GM18498 (cell line): ENCODE data around the gene FGF14.

Experiments used
- ATAC-seq: cut with Tn5 transposase; IDR thresholded peaks from one replicate; pipeline ENCODE4 v1.9.1; 2021; ENCODE audit warnings: mild to moderate bottlenecking, moderate library complexity; ENCODE audit not compliant: unreplicated experiment

Gene FGF14

DNA sequence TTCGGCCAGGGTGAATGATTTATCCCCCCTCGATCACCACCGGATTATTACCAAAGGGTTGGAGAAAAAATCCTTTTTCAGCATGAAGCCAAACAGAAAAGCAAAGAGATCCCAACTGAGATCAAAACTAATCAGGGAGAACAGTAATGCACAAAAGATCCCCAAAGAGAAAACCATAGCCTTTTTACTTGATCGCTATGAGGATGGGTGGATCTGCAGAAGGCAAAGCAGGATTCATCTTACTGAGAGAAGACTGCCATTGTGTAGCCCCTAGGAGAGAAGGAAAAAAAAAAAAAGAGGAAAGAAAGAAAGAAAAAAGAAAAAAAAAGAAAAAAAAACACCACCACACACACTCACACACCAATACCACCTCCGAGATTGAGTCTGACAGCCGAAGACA, at the start of gene FGF14:
Gene FGF14 (minus strand): TSS at position 283 of the 400 bp plus-strand sequence.
- no peak for ATAC-seq

DNA sequence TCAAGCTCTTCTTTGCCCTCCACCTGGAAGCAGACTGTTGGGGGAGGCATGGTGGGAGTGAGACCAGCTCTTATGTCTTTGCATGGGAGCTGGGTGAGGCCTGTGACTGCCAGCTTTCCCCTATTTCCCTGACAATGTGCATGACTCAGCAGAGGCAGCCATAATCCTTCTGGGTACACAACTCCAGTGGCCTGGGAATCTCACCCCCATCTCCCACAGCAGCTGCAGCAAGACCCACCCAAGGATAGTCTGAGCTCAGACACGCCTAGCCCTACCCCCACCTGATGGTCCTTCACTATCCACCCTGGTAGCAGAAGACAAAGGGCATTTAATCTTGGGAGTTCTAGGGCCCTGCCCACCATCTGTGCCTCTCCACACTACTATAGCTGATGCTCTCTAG, 41.4 kb upstream of the FGF14 start:
- no peak for ATAC-seq

DNA sequence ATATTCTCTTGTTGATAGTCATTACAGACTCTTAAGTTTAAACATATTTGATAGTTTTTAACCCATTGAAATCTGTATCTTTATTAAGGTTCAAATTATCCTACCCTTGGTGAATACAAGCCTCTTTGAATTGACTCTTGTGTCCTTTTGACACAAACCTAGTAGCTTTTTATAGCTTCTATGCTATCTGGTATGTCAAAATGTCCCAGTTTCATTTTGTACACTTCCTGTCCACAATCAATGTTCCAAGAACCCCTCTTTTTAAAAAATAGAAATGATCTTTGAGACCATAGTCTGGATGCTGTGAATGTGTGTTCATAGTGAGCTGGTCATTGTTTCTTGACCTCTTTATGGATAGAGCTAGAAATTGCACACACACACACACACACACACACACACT, 39.2 kb upstream of the FGF14 start:
- peak; percentile 44 for ATAC-seq

DNA sequence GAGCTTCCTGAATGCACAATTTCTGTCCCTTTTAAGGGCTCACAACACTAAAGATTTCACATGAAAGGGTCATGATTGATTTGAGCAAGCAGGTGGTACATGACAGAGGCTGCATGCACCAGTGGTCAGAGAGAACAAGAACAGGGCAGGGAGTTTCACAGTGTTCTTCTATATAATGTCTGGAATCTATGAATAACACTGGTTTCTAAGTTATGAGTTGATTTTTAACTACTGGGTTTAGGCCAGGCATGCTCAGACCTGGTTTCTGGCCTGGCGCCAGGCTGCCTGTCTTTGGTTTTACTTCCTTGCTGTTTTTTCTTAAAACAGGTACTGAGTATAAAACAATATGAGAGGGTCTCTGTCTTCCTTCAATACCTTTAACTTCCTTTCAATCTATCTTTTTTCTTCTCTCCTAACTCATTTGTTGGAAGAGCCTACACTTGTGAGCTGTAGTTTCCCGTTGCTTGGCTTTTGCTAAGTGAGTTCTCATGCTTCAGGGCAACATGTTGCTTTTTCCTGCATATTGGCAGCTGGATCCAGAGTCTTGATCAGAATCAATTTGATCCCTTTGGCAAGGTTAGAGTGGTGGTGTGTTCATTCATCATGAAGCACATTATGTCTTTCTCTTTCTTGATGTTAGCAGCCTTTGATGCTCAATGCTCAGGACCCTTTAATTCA, 38.5 kb upstream of the FGF14 start:
- ATAC-seq = peak; percentile 63

DNA sequence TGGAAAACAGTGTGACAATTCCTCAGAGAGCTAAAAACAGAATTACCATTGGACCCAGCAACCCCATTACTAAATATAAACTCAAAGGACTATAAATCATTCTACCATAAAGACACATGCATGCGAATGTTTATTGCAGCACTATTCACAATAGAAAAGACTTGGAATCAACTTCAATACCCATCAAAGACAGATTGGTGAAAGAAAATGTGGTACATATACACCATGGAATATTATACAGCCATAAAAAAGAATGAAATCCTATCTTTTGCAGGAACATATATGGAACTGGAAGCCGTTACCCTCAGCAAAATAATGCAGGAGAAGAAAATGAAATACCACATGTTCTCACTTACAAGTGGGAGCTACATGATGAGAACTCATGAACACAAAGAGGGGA, 20.8 kb upstream of the FGF14 start:
- ATAC-seq = no peak

DNA sequence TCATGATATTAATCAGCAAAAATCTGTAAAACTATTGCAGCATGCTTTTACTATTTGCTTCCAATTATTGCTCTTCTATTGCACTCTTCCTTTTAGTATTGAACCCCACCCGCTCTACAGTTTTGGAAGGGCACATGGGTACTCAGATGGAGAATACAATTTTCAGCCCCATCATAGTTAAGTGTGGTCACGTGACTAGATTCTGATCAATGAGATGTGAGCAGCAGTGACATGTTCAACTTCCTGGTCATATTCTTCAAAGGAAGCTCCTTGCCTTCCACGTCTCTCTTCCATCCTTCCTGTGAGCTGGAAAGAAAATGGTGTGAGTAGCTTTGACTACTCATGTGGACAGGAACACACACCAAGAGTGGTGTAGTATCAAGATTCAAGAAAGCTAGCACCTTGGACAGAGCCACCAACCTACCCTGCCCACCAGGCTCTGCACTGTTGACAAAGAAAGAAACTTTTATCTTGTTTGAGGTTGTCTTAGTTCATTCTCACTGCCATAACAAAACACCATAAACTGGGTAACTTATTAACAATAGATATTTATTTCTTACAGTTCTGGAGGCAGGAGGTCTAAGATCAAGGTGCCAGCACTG, 3.8 kb upstream of the FGF14 start:
- no peak for ATAC-seq

DNA sequence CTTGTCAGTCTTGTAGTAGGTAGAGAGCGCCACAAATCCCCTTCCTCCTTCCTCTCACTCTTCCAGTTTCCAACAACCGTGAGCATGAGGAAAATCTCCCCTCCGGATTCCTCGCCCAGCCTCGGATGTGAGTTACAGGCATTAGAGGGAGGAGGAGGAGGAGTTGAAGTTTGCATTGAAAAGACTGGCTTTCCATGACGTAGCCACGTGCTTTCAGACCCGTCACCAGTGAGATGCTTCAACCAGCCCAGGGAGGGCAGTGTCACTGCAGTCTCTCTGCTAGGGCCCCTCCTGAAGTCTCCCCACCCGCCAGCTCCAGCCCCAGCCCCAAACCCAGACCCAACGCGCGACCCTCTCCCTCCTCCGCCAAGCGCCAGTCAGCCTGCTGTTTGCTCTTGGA, 442 bp upstream of the FGF14 start:
- peak; percentile 59 for ATAC-seq

DNA sequence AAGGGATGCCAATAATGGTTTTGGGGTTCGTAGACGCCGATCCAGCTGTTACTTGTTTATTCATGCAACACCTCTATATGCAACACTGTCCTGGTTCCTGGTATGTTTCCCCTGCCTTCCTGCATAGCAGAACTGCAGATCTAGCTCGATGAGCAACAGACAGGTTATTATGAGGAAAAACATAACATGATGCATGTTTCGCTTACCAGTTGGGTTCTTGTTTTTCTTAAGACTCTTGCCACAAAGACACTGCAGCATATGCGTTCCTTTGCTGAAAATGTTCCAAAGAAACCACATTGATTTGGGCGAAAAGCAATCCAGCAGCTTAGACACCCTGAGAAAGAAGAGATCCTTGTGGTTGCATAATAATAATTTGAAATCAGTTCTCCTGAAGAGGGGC, 583 bp downstream of the FGF14 start:
- ATAC-seq = no peak

DNA sequence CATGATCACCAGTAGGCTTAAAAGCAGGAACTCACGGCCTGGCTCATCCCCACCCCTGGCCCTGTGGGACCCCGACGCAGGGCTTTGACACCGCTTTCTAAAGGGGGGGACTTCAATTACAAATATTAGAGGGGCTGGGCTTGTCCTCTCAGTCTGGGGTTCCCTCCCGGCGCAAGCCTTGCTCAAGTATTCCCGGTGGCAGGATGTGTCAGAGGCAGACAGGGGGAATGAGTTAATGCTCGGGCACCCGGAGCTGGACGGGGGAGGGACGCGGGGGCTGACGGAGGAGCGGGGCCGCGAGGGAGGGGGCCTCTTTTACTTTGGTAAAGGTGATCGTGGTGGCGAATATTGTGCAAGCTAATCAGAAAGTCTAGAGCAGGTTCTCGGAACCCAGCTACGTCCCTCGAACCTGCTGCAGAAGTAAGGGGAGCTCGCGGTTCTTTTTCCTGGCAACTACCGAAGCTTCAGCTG, 1.1 kb downstream of the FGF14 start:
- peak; percentile 6 for ATAC-seq

DNA sequence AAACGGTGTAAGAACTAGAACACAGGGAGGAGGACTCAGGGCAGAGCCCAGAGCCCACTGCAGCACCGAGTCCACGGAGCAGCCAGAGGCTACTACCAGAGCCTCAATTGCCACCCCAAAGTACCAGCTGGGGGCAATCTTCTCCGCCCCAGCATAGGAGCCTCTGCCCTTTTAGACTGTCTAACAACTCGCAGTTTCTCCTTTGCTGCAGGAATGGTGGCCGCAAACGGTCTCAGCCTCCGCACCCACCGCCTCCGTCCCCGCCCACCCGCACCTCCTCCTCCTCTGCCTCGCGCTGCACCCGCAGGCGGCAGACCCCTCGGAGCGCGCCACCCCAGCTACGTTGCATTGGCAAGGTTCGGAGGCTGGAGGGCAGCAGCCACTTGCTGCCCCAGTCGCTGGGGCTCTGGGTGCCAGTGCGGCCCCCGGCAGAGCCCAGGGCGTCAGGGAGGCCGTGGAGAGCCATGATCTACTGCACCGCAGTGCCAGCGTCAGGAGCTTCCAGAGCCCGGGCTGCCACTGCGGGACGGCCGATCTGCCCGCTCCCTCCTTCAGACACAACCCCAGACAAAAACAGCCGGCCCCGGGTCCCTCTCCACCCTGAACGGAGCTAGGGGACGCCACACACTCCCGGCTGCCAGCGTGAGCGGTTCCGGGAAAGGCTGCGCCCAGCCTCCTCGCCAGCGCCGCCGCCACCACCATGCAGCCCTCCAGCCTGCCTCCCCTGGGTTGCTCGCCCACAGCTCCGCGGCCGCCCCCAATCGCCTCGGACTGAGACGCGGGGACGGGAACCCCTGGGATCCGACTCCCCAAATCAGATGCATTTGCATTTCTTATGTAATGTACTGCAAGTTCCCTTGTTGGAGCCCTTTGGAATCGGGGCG, 1.8 kb downstream of the FGF14 start:
- ATAC-seq = peak; percentile 58

DNA sequence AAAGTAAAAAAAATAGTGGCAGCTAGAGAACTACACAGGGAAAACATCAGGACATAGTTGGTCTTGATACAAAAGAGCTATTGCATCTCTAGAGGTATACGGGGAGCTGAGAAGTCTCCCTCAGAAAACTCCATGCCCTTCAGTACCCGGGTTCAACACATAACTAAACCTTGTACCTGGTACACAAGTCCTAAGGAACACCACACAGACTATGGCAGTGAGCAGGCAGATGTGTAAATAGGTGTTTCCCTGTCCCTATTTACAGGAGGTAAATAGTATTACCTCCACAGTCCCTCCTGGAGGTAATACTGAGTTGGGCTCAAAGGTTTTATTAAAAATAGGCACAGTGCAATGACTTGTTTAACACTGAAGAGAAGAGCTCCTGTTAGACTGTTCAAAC, 5.9 kb downstream of the FGF14 start:
- ATAC-seq = no peak

DNA sequence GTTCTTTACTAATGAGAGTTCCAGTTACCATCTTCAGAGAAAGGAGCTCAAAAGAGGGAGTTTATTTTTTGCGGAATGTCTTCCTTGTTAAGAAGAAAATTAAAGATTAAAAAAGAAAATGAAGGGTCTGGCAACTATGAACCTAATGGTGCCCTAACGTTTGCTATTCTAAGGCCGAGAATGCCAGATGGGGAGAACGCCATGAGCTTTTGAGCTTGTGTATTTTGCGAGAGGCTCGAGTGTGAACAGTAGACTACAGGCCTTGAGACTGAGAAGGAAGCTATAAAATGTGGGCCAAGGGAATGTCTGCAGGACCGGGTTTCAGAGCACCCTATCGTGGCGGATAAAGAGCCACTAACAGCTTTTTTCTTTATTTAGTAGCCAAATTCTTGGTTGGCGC, 6.7 kb downstream of the FGF14 start:
- no peak for ATAC-seq

DNA sequence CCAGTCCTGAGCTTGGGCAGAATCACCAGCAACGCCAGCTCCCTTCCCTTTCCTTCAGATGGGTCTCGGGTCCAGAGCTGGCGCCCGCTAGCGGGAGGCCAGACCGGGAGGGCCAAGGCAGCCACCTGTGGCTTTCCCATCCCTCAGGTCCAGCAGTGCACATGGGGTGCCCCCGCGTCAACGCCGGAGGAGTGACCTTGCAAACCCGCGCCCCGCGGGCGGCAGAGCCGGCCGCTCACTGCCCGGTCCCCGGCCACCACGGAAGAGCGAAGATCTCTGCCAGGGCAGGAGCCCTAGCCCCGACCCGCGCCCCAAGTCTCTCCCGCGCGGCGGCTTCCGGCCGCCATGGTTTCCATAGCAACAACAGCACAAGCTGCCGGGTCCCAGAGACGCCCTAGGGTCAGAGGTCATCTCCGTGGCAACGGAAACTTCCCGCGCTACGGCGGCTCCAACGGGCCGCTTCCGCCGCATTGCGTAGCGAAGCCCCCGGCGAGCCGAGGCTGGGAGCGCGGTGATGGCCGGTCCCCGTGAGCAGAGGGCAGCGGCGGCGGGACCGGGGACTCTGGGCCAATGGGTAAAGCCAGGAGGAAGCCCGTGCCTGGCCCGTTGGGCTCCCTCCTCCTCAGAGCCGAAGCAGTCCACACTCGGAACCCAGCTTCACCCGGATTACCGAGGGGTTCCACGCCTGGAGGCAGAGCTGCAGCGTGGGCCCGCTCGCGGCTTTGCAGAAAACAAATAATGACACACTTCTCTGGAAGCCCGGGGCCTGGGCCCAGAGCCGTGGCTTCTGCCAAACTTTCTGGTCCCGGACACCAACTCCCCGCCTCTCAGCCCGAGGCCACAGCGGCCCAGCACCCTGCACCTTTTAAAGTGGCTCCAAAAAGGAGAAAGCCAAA, 7.4 kb downstream of the FGF14 start:
- peak; percentile 97 for ATAC-seq

DNA sequence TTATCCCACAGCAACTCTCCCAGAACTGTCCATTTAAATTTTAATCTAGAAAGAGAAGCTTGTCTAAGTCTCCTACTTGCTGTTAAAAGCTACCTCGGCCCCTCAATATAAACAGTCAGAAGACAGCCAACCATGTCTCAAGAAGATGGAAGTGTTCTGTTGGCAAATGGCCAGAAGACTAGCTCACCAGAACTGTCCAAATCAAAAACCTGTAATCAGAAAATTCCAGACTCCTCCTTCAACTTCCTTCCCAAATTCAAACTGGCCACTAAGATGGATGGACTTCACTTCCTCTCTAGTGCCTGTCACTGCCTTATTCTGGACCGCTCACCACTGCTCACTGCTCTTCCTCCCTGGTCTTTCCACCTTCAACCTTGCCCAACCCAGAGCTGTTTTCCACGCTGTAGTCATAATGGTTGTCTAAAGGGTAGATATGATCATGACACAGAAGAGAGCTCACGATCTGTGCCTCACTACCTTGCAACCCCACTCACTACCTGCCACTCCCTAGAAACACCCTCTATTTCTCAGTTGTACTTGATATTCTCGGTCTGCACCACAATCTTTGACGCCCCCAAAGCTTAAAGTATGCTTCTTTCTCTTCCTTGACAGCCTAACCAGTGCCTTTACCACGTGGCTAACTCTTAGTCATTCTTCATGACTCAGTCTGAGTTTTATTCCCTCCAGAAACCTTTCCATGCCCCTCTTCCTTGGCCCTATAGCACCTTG, 9.2 kb downstream of the FGF14 start:
- no peak for ATAC-seq

DNA sequence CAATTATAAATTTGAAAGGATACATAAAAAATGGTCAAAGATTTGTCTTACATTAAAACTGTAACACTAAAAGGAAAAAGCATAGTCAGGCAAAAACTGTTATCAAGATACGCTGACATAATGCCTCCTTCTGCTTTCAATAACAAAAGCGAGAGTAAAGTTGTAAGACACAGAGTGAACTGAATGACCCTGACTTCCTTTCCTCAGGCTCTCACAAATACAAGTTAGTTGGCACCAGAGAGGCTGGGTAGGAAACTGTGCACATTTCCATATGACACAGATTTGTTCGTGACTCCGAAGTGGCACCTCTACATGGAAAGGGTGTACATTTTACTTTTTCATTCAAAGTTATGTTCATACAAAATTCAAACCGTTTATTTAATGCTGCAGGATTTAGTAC, 15.4 kb downstream of the FGF14 start:
- no peak for ATAC-seq

DNA sequence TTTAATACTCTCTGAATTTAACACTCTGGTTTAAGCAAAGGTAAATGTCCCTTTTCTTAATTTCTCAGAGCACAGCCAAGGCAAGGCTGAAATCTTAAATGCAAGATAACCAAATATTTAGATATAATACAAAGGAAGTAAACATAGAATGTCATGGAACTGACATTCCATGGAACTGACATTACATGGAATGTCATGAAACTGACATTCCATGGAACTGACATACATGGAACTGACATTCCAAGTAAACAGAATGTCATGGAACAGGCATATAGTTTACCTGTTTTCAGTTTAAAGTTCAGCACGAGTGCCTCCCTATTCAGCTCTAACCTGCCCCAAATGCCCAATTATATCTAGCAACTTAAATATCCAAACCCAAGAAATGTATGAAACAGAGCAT, 21.8 kb downstream of the FGF14 start:
- no peak for ATAC-seq

DNA sequence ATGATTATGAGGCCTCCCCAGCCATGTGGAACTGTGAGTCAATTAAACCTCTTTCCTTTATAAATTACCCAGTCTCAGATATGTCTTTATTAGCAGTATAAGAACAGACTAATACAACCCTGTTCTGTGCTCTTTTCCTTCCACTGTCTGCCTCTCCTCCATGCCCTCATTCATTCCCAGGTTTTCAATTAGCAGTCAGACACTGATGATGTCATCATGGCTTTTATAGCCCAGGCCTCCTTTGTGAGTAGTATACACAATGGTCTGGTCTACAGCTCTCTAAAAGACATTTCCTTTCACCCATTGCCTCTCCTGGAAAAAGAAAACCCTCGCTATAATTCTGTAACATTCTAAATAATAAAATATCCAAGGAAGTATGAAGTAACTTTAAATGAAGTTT, 25.5 kb downstream of the FGF14 start:
- ATAC-seq = no peak

DNA sequence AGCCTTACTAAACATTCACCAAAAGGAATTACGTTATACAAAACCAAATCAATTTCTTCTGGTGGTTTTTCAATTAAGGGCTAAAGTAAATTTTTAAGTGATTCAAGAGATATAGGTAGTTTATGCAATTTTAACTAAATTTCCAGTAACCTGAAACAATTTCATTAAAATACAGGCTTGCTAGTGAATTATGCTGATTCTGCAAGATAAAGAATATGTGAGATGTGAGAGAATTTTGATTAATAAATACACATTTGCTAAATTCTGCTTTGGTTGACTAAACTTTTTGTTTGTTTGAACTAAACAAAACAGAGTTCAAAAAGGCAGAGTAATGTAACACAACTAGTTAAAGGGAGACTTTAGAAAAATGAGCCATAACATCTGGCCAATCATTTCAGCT, 27.1 kb downstream of the FGF14 start:
- ATAC-seq = no peak

DNA sequence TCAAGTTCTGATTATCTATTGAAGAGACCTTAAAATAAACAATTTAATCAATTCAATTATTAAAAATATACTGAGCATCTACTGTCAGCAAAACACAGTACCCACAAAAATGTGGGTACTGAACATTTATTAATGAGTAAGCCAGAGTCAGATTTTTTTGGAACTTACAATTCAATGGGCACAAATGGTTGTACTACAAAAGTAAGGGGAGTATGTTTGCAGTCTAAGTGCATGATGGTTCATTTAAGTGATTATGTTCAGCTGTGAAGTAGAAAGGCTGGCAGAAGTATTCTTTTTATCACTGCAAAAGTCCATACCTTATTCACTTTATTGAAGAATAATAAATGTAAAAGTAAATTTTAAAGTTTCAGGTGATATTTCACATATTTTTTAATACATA, 27.6 kb downstream of the FGF14 start:
- ATAC-seq = no peak

DNA sequence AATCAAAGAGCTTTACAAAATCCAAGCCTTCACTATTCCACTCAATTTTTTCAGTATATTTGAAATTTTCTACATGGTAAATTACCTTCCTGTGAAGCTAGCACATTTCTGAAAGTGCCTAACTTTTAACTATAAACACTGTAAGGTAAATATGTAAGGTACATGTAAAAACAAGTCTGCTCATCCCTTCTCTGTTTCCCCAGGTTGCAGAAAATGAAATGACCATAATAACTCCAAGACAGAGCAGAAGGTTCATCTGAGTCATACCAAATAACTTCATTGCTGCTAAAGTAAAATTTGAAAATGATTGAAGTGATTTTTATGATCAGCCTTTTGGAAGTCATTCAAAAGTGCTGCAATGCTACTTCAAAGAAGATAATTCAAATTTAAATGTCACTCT, 28.6 kb downstream of the FGF14 start:
- ATAC-seq = no peak
